ENCODE results near the gene SLC39A5. TPM values are rescaled to one million over a fixed set of nuclear protein-coding genes. Genes with fewer than 3 reads are reported as not detected.

Gene SLC39A5
- 1 to 10 TPM in 1 of 4 donors, under 1 TPM in 2, not detected in 1; 0.29 to 1.8 (median 0.52) TPM for total RNA-seq

- Histone ChIP-seq H3K4me1 (no peaks in the 10 kb centered on the region), H3K4me3 (no peak within 1 kb of the TSS), H3K9me3 (no peaks in the 10 kb centered on the region), H3K36me3 (no peaks in the 10 kb centered on the region), H3K27ac (no peak within 1 kb of the TSS), H3K27me3 (no peaks in the 10 kb centered on the region)
- intact Hi-C loops (cut with DNase I; ENCODE audit: low total_unique reads) = no loop called here
- DNase-seq = no peak
- no peak for TF ChIP-seq POLR2A (IDR thresholded peaks at IDR 0.05)
- no peak for TF ChIP-seq CTCF (IDR thresholded peaks at IDR 0.05)
Measured at GRCh38 chr12:56229916-56230431, at the start of gene SLC39A5. Gene SLC39A5, plus strand, starts transcription at chr12:56230051. Its CDS starts 1,224 bp downstream, at chr12:56231275.

GRCh38 chr12:56186957-56187356 lies 42.9 kb upstream of the SLC39A5 start:
- DNase-seq = no peak
- Histone ChIP-seq H3K27ac (no peak overlapping the region), H3K36me3 (no peaks in the 10 kb centered on the region), H3K4me1 (no peaks in the 10 kb centered on the region), H3K27me3 (no peaks in the 10 kb centered on the region), H3K4me3 (no peak overlapping the region), H3K9me3 (no peaks in the 10 kb centered on the region)
- TF ChIP-seq POLR2A (IDR thresholded peaks at IDR 0.05) (no peak), CTCF (IDR thresholded peaks at IDR 0.05) (no peak)
- intact Hi-C loops (cut with DNase I; ENCODE audit: low total_unique reads) = no loop called here

- peak overlapping the region; percentile 69 to 94 for H3K4me3 ChIP-seq
Measured at GRCh38 chr12:56188131-56188777, 41.6 kb upstream of the SLC39A5 start.

GRCh38 chr12:56188778-56189098 lies 41.1 kb upstream of the SLC39A5 start:
- H3K36me3 ChIP-seq = no peaks in the 10 kb centered on the region
- no peaks in the 10 kb centered on the region for H3K9me3 ChIP-seq
- peak overlapping the region; percentile 98 to 99 for H3K27ac ChIP-seq
- H3K4me3 ChIP-seq = peak overlapping the region; percentile 69 to 94
- intact Hi-C loops (cut with DNase I; ENCODE audit: low total_unique reads) = no loop called here
- TF ChIP-seq CTCF (IDR thresholded peaks at IDR 0.05) (no peak), POLR2A (IDR thresholded peaks at IDR 0.05) (no peak)
- H3K27me3 ChIP-seq = no peaks in the 10 kb centered on the region
- DNase-seq = no peak
- no peaks in the 10 kb centered on the region for H3K4me1 ChIP-seq

More at GRCh38 chr12:56188131-56188777, 41.6 kb upstream of the SLC39A5 start:
- Histone ChIP-seq H3K4me1 (no peaks in the 10 kb centered on the region), H3K27me3 (no peaks in the 10 kb centered on the region), H3K9me3 (no peaks in the 10 kb centered on the region), H3K27ac (peak overlapping the region; percentile 98 to 99), H3K36me3 (no peaks in the 10 kb centered on the region)
- no peak for TF ChIP-seq CTCF (IDR thresholded peaks at IDR 0.05)
- no peak for DNase-seq
- intact Hi-C loops (cut with DNase I; ENCODE audit: low total_unique reads) = no loop called here

- Histone ChIP-seq H3K36me3 (no peaks in the 10 kb centered on the region), H3K27me3 (no peaks in the 10 kb centered on the region), H3K9me3 (no peaks in the 10 kb centered on the region), H3K4me3 (peak within 1 kb of the TSS; percentile 69 to 94), H3K4me1 (no peaks in the 10 kb centered on the region), H3K27ac (peak within 1 kb of the TSS; percentile 98 to 99)
- intact Hi-C loops (cut with DNase I; ENCODE audit: low total_unique reads) = no loop called here
- peak; percentile 90 to 91 for DNase-seq
- TF ChIP-seq CTCF (IDR thresholded peaks at IDR 0.05) (peak; percentile 57 to 96 (median 89)), POLR2A (IDR thresholded peaks at IDR 0.05) (peak; percentile 40 to 48)
Measured at GRCh38 chr12:56189099-56189917, 40.5 kb upstream of the SLC39A5 start, which contains the start of gene SMARCC2. Gene SMARCC2, minus strand, starts transcription at chr12:56189483. Its CDS starts 22 bp downstream, at chr12:56189461.

All from uterus (tissue), 4 donors.